ENCODE measurements around the gene CD247. TPM values are rescaled to one million over a fixed set of nuclear protein-coding genes. Genes with fewer than 3 reads are reported as not detected.

CD247 gene
- total and polyA plus RNA-seq, 2 of the 13 experiments (the other 11 are each of a cell fraction or from before 2014, with no cell fraction given): 0.20 TPM; not detected in 1

- TF ChIP-seq USF2 (IDR thresholded peaks at IDR 0.05; ENCODE audit: low read depth, low read length) (no peak), USF2 (CRISPR knock-in tag; IDR thresholded peaks at IDR 0.05; ENCODE audit: borderline replicate concordance) (no peak), GTF2F1 (IDR thresholded peaks at IDR 0.05; ENCODE audit: low read length) (no peak), FOXP1 (IDR thresholded peaks at IDR 0.05) (no peak), FOXP1 (CRISPR knock-in tag; IDR thresholded peaks at IDR 0.05) (no peak), GZF1 (CRISPR knock-in tag; IDR thresholded peaks at IDR 0.05) (no peak), HMG20B (CRISPR knock-in tag; conservative IDR thresholded peaks at IDR 0.05) (no peak), ZNF232 (CRISPR knock-in tag; IDR thresholded peaks at IDR 0.05; ENCODE audit: borderline replicate concordance) (no peak), ZNF83 (CRISPR knock-in tag; IDR thresholded peaks at IDR 0.05; ENCODE audit: borderline replicate concordance) (no peak), ZNF230 (CRISPR knock-in tag; IDR thresholded peaks at IDR 0.05) (no peak), TFDP2 (CRISPR knock-in tag; IDR thresholded peaks at IDR 0.05) (no peak), MYPOP (CRISPR knock-in tag; IDR thresholded peaks at IDR 0.05) (peak; percentile 66; the same call in 1 of the 2 replicates), EZH2 (conservative IDR thresholded peaks at IDR 0.05; ENCODE audit: low read depth, low read length) (0 out of 2 replicates have a peak, but pooled peaks have one; percentile 73), ZNF782 (CRISPR knock-in tag; IDR thresholded peaks at IDR 0.05; ENCODE audit: borderline replicate concordance) (no peak), ZNF816 (CRISPR knock-in tag; IDR thresholded peaks at IDR 0.05; ENCODE audit: borderline replicate concordance) (no peak), NCOA5 (CRISPR knock-in tag; IDR thresholded peaks at IDR 0.05) (no peak), GFI1 (CRISPR knock-in tag; IDR thresholded peaks at IDR 0.05; ENCODE audit: borderline replicate concordance) (no peak), HMGA1 (CRISPR knock-in tag; conservative IDR thresholded peaks at IDR 0.05) (no peak), ZNF142 (CRISPR knock-in tag; IDR thresholded peaks at IDR 0.05) (peak; percentile 80; the same call in 1 of the 2 replicates)
Observed at GRCh38 chr1:167454894-167455785, 63.2 kb downstream of the CD247 start (continued).
